ENCODE data around the gene FYB1.

DNA sequence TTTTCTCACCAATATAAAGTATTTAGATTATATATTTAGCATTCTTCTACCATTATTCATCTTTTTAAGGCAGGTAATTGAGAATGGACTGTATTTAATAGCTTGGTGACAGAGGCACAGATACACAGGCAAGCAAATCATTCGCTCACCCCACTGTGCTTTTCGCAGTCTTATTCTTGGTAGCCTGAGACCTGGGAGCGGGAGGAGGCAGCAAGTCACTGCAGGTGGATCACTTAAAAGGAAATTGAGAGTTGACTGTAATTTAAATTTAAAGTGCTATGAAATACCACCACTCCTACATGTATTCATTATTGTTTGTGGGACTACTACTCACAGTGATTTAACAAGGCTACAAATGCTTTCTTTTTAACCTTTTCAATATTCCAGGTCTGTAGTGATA lies 154.9 kb downstream of the FYB1 start:
- TF ChIP-seq ZFP30 (CRISPR knock-in tag; IDR thresholded peaks at IDR 0.05) (no peak), BACH2 (CRISPR knock-in tag; IDR thresholded peaks at IDR 0.05; ENCODE audit: borderline replicate concordance) (no peak), ZFP3 (CRISPR knock-in tag; IDR thresholded peaks at IDR 0.05) (no peak), CSDC2 (CRISPR knock-in tag; IDR thresholded peaks at IDR 0.05) (no peak), ZNF70 (CRISPR knock-in tag; IDR thresholded peaks at IDR 0.05) (no peak), TCF4 (CRISPR knock-in tag; IDR thresholded peaks at IDR 0.05; ENCODE audit: borderline replicate concordance) (no peak), ARNTL (CRISPR knock-in tag; IDR thresholded peaks at IDR 0.05; ENCODE audit: borderline replicate concordance, low read depth) (no peak), ZC3H10 (CRISPR knock-in tag; IDR thresholded peaks at IDR 0.05) (no peak), SNAI2 (CRISPR knock-in tag; IDR thresholded peaks at IDR 0.05) (no peak), ESRRG (CRISPR knock-in tag; IDR thresholded peaks at IDR 0.05) (no peak), OSR1 (CRISPR knock-in tag; IDR thresholded peaks at IDR 0.05) (no peak)
- TF ChIP-seq, protein P1, sequence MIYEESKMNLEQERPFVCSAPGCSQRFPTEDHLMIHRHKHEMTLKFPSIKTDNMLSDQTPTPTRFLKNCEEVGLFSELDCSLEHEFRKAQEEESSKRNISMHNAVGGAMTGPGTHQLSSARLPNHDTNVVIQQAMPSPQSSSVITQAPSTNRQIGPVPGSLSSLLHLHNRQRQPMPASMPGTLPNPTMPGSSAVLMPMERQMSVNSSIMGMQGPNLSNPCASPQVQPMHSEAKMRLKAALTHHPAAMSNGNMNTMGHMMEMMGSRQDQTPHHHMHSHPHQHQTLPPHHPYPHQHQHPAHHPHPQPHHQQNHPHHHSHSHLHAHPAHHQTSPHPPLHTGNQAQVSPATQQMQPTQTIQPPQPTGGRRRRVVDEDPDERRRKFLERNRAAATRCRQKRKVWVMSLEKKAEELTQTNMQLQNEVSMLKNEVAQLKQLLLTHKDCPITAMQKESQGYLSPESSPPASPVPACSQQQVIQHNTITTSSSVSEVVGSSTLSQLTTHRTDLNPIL (CRISPR knock-in tag; IDR thresholded peaks at IDR 0.05; ENCODE audit: low read depth): no peak
- TF ChIP-seq, protein P2, sequence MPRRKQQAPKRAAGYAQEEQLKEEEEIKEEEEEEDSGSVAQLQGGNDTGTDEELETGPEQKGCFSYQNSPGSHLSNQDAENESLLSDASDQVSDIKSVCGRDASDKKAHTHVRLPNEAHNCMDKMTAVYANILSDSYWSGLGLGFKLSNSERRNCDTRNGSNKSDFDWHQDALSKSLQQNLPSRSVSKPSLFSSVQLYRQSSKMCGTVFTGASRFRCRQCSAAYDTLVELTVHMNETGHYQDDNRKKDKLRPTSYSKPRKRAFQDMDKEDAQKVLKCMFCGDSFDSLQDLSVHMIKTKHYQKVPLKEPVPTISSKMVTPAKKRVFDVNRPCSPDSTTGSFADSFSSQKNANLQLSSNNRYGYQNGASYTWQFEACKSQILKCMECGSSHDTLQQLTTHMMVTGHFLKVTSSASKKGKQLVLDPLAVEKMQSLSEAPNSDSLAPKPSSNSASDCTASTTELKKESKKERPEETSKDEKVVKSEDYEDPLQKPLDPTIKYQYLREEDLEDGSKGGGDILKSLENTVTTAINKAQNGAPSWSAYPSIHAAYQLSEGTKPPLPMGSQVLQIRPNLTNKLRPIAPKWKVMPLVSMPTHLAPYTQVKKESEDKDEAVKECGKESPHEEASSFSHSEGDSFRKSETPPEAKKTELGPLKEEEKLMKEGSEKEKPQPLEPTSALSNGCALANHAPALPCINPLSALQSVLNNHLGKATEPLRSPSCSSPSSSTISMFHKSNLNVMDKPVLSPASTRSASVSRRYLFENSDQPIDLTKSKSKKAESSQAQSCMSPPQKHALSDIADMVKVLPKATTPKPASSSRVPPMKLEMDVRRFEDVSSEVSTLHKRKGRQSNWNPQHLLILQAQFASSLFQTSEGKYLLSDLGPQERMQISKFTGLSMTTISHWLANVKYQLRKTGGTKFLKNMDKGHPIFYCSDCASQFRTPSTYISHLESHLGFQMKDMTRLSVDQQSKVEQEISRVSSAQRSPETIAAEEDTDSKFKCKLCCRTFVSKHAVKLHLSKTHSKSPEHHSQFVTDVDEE (CRISPR knock-in tag; IDR thresholded peaks at IDR 0.05): no peak
- TF ChIP-seq, protein P3, sequence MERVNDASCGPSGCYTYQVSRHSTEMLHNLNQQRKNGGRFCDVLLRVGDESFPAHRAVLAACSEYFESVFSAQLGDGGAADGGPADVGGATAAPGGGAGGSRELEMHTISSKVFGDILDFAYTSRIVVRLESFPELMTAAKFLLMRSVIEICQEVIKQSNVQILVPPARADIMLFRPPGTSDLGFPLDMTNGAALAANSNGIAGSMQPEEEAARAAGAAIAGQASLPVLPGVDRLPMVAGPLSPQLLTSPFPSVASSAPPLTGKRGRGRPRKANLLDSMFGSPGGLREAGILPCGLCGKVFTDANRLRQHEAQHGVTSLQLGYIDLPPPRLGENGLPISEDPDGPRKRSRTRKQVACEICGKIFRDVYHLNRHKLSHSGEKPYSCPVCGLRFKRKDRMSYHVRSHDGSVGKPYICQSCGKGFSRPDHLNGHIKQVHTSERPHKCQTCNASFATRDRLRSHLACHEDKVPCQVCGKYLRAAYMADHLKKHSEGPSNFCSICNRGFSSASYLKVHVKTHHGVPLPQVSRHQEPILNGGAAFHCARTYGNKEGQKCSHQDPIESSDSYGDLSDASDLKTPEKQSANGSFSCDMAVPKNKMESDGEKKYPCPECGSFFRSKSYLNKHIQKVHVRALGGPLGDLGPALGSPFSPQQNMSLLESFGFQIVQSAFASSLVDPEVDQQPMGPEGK (CRISPR knock-in tag; IDR thresholded peaks at IDR 0.05; ENCODE audit: borderline replicate concordance): no peak
